Esophagus squamous epithelium (tissue), 4 donors: ENCODE data around the gene ABT1.

Experiments
- POLR2A ChIP-seq, 4 donors: fragments of 450-650 bp; IDR thresholded peaks; one replicate each; pipeline ENCODE4 v1.6.1; 2017; ENCODE audit warnings: antibody characterized with exemption in 4 of 4, mild to moderate bottlenecking in 4 of 4, moderate library complexity in 3 of 4
- TF ChIP-seq, protein P1 (sequence below), 6 experiments: fragments of 450-650 bp in 4 of 6; fragments of 200-600 bp in 2 of 6; sonication (generic) in 2 of 6; IDR thresholded peaks; one replicate each; pipeline ENCODE4 v1.5.1; 2016 to 2019; ENCODE audit warnings: antibody characterized with exemption in 6 of 6, mild to moderate bottlenecking in 4 of 6, moderate library complexity in 4 of 6

DNA sequence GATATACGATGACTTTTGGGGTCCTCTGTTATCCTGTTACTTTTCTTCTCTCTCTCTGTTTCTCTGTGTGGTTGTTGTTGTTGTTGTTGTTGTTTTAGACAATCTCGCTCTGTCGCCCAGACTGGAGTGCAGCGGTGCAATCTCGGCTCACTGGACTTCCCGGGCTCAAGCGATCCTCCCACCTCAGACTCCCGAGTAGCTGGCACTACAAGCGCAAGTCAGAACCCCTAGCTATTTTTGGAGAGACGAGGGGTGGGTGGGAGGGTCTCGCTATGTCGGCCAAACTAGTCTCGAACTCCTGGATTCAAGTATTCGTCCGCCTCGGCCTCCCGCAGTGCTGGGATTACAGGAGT, 19.1 kb upstream of the ABT1 start:
- TF ChIP-seq, protein P1, sequence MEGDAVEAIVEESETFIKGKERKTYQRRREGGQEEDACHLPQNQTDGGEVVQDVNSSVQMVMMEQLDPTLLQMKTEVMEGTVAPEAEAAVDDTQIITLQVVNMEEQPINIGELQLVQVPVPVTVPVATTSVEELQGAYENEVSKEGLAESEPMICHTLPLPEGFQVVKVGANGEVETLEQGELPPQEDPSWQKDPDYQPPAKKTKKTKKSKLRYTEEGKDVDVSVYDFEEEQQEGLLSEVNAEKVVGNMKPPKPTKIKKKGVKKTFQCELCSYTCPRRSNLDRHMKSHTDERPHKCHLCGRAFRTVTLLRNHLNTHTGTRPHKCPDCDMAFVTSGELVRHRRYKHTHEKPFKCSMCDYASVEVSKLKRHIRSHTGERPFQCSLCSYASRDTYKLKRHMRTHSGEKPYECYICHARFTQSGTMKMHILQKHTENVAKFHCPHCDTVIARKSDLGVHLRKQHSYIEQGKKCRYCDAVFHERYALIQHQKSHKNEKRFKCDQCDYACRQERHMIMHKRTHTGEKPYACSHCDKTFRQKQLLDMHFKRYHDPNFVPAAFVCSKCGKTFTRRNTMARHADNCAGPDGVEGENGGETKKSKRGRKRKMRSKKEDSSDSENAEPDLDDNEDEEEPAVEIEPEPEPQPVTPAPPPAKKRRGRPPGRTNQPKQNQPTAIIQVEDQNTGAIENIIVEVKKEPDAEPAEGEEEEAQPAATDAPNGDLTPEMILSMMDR (IDR thresholded peaks at IDR 0.05) = no peak
- no peak for TF ChIP-seq POLR2A (IDR thresholded peaks at IDR 0.05)
